ENCODE results near the gene SLC7A5. TPM values are rescaled to one million over a fixed set of nuclear protein-coding genes. Genes with fewer than 3 reads are reported as not detected.
"Not testable (repeated sequence)": the region's sequence is repeated elsewhere in the genome, so short reads cannot be mapped to it uniquely, and the experiment has no call there.

SLC7A5 gene
- total and polyA plus RNA-seq, 5 experiments from 2014 or later: 2.0 to 20.7 (median 3.6) TPM

- Mint-ChIP-seq H3K9me3 (peaks cover 0 to 2% (median 0%) of the 10 kb centered on the region in 9 donors), H3K27me3 (no peaks in the 10 kb centered on the region), H3K27ac (peak overlapping the region in 1 of 10 donors; percentile 74), H3K4me1 (peaks cover 3 to 16% (median 5%) of the 10 kb centered on the region in 4 donors), H3K4me3 (no peak overlapping the region), H3K36me3 (peaks cover 0 to 2% (median 0%) of the 10 kb centered on the region in 3 donors)
- ATAC-seq (no peak), DNase-seq (no peak)
- POLR2A ChIA-PET: no interaction called here
Measured at GRCh38 chr16:87824991-87825841, 44.1 kb downstream of the SLC7A5 start.

- Mint-ChIP-seq H3K9me3 (peaks cover 0 to 2% (median 0%) of the 10 kb centered on the region in 9 donors), H3K4me3 (no peak overlapping the region), H3K27ac (peak overlapping the region in 1 of 10 donors; percentile 74), H3K27me3 (no peaks in the 10 kb centered on the region), H3K4me1 (peaks cover 3 to 16% (median 5%) of the 10 kb centered on the region in 4 donors), H3K36me3 (peaks cover 0 to 2% (median 0%) of the 10 kb centered on the region in 3 donors)
- ATAC-seq: no peak
- no peak for DNase-seq
- POLR2A ChIA-PET: no interaction called here
Measured at GRCh38 chr16:87824016-87824990, 45.0 kb downstream of the SLC7A5 start.

GRCh38 chr16:87823181-87823929, 46.0 kb downstream of the SLC7A5 start:
- DNase-seq (no peak), ATAC-seq (no peak)
- peak overlapping the region in 4 of 10 donors; percentile 3 to 80 (median 25) for H3K27ac Mint-ChIP-seq
- H3K27me3 Mint-ChIP-seq: no peaks in the 10 kb centered on the region
- H3K9me3 Mint-ChIP-seq: peaks cover 0 to 7% (median 0%) of the 10 kb centered on the region in 9 donors
- POLR2A ChIA-PET: no interaction called here
- no peak overlapping the region for H3K4me3 Mint-ChIP-seq
- H3K4me1 Mint-ChIP-seq: peaks cover 3 to 16% (median 5%) of the 10 kb centered on the region in 4 donors
- H3K36me3 Mint-ChIP-seq: peaks cover 0 to 2% (median 0%) of the 10 kb centered on the region in 3 donors

- H3K36me3 Mint-ChIP-seq: peaks cover 0 to 4% (median 2%) of the 10 kb centered on the region in 3 donors
- POLR2A ChIA-PET: interaction anchor here (0.5 kb wide), 1 partner anchor 79 kb away, joined by 3 read pairs; no protein-coding TSS in a partner anchor
- H3K27ac Mint-ChIP-seq: peak overlapping the region in 5 of 10 donors; percentile 15 to 87 (median 56)
- peaks cover 3 to 16% (median 5%) of the 10 kb centered on the region in 4 donors for H3K4me1 Mint-ChIP-seq
- H3K4me3 Mint-ChIP-seq: no peak overlapping the region
- no peak for DNase-seq
- ATAC-seq: no peak
- no peaks in the 10 kb centered on the region for H3K27me3 Mint-ChIP-seq
- H3K9me3 Mint-ChIP-seq: peaks cover 0 to 15% (median 5%) of the 10 kb centered on the region in 9 donors
Measured at GRCh38 chr16:87822108-87822970, 47.0 kb downstream of the SLC7A5 start.

- ATAC-seq: peak; percentile 33 to 55
- POLR2A ChIA-PET: interaction anchor here (0.6 kb wide), 1 partner anchor 15 kb away, joined by 4 read pairs; no protein-coding TSS in a partner anchor
- Mint-ChIP-seq H3K9me3 (peaks cover 0 to 21% (median 5%) of the 10 kb centered on the region in 9 donors), H3K27me3 (no peaks in the 10 kb centered on the region), H3K36me3 (peaks cover 0 to 4% (median 0%) of the 10 kb centered on the region in 3 donors), H3K4me3 (no peak overlapping the region), H3K4me1 (peaks cover 3 to 16% (median 5%) of the 10 kb centered on the region in 4 donors), H3K27ac (peak overlapping the region in 9 of 10 donors; percentile 39 to 87 (median 49))
- DNase-seq: peak in 2 of 10 donors; percentile 16 to 55
Measured at GRCh38 chr16:87821376-87822107, 47.8 kb downstream of the SLC7A5 start.

- H3K36me3 Mint-ChIP-seq: peaks cover 0 to 4% (median 0%) of the 10 kb centered on the region in 3 donors
- peaks cover 3 to 16% (median 5%) of the 10 kb centered on the region in 4 donors for H3K4me1 Mint-ChIP-seq
- no peaks in the 10 kb centered on the region for H3K27me3 Mint-ChIP-seq
- peaks cover 0 to 25% (median 5%) of the 10 kb centered on the region in 9 donors for H3K9me3 Mint-ChIP-seq
- POLR2A ChIA-PET: interaction anchor here (0.6 kb wide), 1 partner anchor 27 kb away, joined by 5 read pairs; no protein-coding TSS in a partner anchor
- no peak for DNase-seq
- peak overlapping the region in 1 of 10 donors; percentile 25 for H3K27ac Mint-ChIP-seq
- H3K4me3 Mint-ChIP-seq: no peak overlapping the region
- ATAC-seq: no peak
Measured at GRCh38 chr16:87819983-87820382, 49.3 kb downstream of the SLC7A5 start.

GRCh38 chr16:87819282-87819681, 50.0 kb downstream of the SLC7A5 start:
- no peak overlapping the region for H3K4me3 Mint-ChIP-seq
- H3K27me3 Mint-ChIP-seq: no peaks in the 10 kb centered on the region
- ATAC-seq (no peak), DNase-seq (no peak)
- peaks cover 0 to 4% (median 0%) of the 10 kb centered on the region in 3 donors for H3K36me3 Mint-ChIP-seq
- POLR2A ChIA-PET: no interaction called here
- H3K4me1 Mint-ChIP-seq: peaks cover 3 to 16% (median 5%) of the 10 kb centered on the region in 4 donors
- no peak overlapping the region for H3K27ac Mint-ChIP-seq
- H3K9me3 Mint-ChIP-seq: peaks cover 0 to 25% (median 5%) of the 10 kb centered on the region in 9 donors

- Mint-ChIP-seq H3K27me3 (no peaks in the 10 kb centered on the region), H3K4me3 (no peak overlapping the region), H3K9me3 (peaks cover 0 to 25% (median 5%) of the 10 kb centered on the region in 9 donors), H3K4me1 (peaks cover 3 to 16% (median 5%) of the 10 kb centered on the region in 4 donors), H3K36me3 (peaks cover 0 to 4% (median 0%) of the 10 kb centered on the region in 3 donors), H3K27ac (no peak overlapping the region)
- POLR2A ChIA-PET: no interaction called here
- DNase-seq (no peak), ATAC-seq (no peak)
Measured at GRCh38 chr16:87818533-87819161, 50.7 kb downstream of the SLC7A5 start.

GRCh38 chr16:87817910-87818309, 51.4 kb downstream of the SLC7A5 start:
- DNase-seq: no peak
- Mint-ChIP-seq H3K4me1 (peaks cover 3 to 16% (median 5%) of the 10 kb centered on the region in 4 donors), H3K27ac (no peak overlapping the region), H3K9me3 (peaks cover 0 to 25% (median 5%) of the 10 kb centered on the region in 9 donors), H3K36me3 (peaks cover 0 to 4% (median 0%) of the 10 kb centered on the region in 3 donors), H3K4me3 (no peak overlapping the region), H3K27me3 (no peaks in the 10 kb centered on the region)
- POLR2A ChIA-PET: no interaction called here
- no peak for ATAC-seq

- not testable (repeated sequence) for H3K27me3 Mint-ChIP-seq, H3K27ac Mint-ChIP-seq, H3K36me3 Mint-ChIP-seq, DNase-seq, H3K4me3 Mint-ChIP-seq, ATAC-seq
- Mint-ChIP-seq H3K9me3 (peaks cover 0 to 25% (median 5%) of the 10 kb centered on the region in 9 donors), H3K4me1 (peaks cover 3 to 15% (median 5%) of the 10 kb centered on the region in 4 donors)
- POLR2A ChIA-PET: interaction anchor here (0.7 kb wide), 1 partner anchor 29 kb away, joined by 5 read pairs; no protein-coding TSS in a partner anchor
Measured at GRCh38 chr16:87817370-87817769, 51.9 kb downstream of the SLC7A5 start.

Measured in naive thymus-derived CD8-positive, alpha-beta T cell (primary cell).